HUDEP-2 (cell line): ENCODE measurements around the gene PSMD1.
"Not testable (repeated sequence)": the region's sequence is repeated elsewhere in the genome, so short reads cannot be mapped to it uniquely, and the experiment has no call there.

Experiments used
- DNase-seq, 76 experiments: peaks; one replicate each; lab custom pipeline; 2025; ENCODE audit not compliant: unreplicated experiment in 76 of 76; lab: John Stamatoyannopoulos, UW

PSMD1 gene

DNA sequence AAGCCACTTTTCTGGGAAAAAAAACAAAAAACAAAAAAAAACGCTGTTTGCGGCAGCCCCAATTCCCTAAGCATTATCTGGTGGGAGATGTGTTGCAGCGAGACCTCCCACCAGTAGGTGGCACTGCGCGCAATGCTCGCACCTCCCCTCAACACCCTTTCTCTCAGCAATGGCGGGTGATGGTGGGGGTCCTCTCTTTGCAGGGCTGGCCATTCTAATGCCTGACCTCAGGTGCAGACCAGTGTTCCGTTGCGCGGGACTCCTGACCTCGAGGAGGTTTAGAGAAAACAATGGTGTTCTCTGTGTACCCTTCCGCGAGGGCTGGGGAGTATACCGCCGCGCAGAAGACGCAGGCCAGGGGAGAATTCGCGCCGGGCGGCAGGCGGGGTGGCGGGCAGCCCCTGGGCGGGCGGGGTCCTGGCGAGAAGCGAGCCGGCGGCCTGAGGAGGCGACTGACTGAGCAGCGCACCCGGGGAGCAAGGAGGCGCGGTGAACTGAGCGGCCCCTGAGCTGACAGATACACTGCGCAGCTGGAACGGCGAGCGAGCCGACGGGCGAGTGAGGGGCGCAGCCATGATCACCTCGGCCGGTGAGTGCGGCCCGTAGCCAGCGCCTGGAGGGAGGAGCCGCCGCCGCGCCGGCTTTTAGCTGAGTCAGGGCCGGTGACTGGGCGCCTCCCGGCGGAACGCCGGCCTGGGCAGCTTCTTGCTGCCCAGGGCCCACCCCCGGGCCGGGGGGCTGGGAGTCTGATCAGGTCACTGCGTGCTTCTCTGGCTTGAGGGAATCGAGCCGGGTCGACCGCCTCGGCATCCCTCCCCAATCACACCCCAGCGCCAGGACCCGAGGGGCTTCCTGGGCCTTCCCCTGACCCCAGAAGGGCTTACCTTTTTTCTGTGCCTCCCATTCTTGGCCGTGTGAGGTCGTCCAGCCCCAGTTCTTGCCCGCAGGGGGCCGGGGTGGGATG lies at the start of gene PSMD1:
Gene PSMD1, plus strand, starts transcription at position 415 of the 964 bp plus-strand sequence. Its CDS starts 159 bp downstream, at position 574.
- DNase-seq = peak in 75 of 76 experiments; percentile 52 to 95 (median 86)

DNA sequence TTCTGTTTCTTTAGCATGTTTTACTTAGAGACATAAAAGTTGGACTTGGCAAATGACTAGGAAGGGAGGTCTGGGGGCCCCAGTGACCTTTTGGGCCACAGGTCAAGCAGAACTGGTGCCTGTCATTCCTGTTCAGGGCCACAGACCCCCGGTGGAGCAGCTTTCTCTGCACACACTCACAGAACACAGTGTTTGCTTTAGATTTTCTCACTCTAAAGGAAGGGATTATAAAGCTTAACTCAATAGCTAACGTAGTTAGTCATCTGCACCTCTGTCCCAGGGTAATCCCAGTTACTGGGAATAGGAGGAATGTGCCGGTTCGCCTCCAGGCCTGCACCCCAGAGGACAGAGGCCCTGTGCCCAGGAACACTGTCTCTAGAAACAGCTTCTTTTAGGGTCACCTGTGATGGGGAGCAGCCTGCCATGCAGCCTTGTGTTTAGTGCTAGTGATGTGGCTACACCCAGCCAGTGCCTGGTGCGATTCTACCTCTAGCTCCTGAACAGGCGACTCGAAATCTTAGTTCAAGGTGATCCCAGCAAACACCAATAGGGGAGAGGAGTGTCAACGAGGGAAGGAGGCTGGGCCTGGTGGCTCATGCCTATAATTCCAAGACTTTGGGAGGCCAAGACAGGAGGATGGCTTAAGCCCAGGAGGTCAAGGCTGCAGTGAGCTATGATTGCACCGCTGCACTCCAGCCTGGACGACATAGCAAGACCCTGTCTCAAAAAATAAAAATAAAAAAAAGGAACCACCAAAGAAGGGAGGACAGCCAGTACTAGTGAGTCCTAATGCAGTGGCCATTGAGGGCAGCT lies 49.2 kb upstream of the PSMD1 start:
- DNase-seq = no peak

DNA sequence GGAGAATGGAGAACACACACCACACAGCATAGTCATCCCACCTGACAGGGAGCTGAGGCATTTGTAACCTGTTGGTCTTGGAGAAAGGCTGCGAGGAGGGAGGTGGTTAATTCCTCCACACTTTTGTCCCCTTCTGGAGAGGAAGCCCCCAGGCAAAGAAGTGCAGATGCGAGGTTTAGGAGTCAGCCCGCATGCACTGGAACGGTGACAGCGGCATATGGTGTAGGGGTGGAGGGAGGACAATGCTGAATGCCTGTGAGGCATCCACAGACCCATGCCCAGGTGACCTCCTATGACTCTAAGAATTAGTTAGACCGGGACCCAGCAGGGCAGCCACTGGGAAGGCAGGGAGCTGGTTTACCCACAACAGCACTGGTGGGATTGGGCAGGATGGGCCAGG lies 48.5 kb upstream of the PSMD1 start:
- DNase-seq = no peak

GRCh38 chr2:231009236-231009919 lies 47.3 kb upstream of the PSMD1 start:
- no peak for DNase-seq

- DNase-seq = no peak
Measured at GRCh38 chr2:231010201-231010730, 46.4 kb upstream of the PSMD1 start.

GRCh38 chr2:231011526-231011925 lies 45.1 kb upstream of the PSMD1 start:
- DNase-seq = no peak

GRCh38 chr2:231012463-231012862 lies 44.2 kb upstream of the PSMD1 start:
- no peak for DNase-seq

DNA sequence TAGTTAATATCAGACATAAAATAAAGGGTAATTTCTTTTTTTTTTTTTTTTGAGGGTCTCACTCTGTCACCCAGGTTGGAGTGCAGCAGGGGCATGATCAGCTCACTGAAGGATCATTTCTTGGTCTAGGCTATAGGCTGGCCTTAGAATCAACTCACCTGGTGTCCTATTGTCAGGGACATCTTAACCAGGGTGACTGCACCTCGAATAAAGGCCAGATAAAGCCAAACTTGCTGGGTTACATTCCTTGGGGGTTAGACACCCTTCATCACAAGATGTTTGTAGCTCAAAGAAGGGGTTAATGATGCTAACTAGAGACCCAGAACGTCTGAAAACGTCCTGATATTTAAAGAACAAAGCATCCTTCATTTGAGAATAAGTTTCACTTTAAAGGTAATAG lies 42.8 kb upstream of the PSMD1 start:
- DNase-seq = no peak

DNA sequence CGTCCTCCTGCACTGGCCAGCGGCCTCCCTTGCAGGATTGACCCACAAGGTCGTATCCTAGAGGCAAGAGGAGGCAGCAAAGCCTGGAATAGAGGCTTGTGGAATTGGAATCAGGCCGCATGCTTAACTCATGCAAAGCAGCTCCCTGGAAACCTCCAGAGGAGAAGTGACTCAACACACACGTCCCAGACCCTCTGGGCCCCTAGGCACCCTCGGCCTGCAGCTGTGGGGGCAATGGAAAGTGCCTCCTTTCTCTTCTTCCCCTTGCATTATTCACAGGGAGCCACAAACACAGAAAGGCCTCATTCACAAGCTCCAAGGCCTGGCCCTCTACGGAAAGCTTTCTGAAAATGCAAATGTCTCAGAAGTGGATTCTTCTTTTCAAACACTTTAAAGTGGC lies 41.2 kb upstream of the PSMD1 start:
- no peak for DNase-seq

DNA sequence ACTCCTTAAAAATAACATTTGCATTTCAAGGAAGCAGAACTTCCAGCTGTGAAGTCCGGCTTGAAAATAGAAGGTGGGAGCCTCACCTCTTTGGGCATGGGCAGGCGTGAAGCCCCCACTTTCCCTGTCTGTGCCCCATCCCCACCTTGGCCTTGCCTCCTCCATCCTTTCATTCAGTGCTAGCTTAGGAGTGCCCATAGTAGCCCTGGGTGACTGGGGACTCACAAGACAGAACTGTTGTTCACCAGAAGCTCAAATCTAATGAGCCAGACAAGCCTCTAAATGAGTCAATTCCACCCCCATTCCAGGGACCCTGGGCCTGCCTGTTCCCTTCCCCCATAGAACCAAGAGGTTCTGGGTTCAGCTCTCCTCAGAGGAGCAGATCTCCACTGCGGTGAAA lies 40.7 kb upstream of the PSMD1 start:
- DNase-seq = no peak

DNA sequence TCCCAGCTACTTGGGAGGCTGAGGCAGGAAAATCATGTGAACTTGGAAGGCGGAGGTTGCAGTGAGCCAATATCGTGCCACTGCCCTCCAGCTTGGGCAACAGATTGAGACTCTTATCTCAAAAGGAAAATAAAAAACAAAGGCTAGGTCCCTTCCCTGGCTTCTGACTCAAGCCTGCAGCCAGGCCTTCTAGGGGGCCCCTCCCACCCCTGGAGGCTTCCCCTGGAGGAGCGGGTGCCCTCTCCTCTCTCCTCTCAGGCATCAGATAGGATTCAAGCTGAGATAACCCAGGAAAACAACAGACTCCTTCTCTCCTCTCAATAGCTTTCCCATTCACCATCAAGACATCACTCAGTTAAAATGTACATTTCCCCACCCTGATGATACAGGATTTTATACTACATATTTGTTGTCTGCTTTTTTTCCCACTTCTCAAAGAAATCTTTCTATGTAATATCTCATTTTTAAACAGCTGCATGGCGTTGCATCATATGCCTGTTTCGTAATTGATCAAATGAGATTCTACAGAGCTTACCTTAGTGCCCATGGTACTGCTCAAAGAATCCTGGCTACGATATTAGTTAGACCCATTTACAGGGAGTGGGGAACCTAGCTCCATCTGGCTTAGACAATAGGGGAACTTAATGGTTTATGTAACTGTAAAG lies 40.0 kb upstream of the PSMD1 start:
- no peak for DNase-seq

DNA sequence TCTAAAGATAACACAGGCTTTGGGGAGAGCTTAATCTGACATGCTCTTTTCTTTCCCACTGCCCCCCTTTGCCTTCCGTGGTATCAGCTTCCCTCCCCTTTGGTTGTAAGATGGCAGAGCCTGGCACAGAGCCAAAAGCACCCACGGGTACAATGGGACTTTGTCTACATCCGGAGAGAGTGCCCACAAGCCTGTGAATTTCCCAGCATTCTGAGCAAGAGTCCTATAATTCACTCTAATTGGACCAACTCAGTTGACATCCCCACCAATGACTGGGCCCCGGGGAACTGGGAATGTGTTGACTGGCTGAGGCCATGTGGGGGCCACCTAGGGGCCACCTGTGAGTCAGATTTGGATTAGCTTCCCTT lies 39.5 kb upstream of the PSMD1 start:
- DNase-seq = no peak

DNA sequence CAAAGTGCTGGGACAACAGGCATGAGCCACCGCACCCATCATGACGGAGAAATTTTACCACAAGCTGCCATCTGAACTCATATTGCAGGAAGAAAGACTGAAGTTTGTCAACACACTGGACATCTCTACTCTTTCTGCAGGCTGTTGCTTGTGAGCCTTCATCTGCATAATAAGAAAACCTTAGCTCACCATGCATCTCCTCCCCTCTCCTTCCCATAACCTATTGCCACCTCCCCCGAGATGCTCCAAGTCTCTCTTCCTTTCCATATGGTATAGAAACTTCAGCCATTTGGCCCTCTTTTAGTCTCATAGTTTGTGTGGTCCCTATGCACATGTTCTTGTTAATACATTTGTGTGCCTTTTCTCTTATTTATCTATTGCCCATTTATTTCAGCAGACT lies 38.5 kb upstream of the PSMD1 start:
- no peak for DNase-seq

GRCh38 chr2:231025059-231025458 lies 31.6 kb upstream of the PSMD1 start:
- DNase-seq = not testable (repeated sequence)

GRCh38 chr2:231028889-231029288 lies 27.8 kb upstream of the PSMD1 start:
- DNase-seq = no peak

GRCh38 chr2:231029563-231029962 lies 27.1 kb upstream of the PSMD1 start:
- no peak for DNase-seq

DNA sequence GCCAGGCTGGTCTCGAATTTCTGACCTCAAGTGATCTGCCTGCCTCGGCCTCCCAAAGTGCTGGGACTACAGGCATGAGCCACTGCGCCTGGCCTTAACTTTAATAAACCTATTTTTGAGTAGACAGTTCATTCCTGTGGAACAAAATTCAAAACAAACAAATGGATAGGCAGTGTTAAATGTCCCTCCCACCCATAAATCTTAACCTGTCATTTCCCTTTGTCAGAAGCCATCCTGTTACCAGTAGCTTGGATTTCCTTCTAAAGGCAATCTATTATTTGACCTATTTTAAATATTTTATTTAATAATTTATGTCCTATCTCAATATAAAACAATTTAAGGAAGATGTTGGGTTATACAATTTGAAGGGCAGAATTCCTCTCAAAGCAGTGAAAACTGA lies 25.9 kb upstream of the PSMD1 start:
- DNase-seq = no peak

DNA sequence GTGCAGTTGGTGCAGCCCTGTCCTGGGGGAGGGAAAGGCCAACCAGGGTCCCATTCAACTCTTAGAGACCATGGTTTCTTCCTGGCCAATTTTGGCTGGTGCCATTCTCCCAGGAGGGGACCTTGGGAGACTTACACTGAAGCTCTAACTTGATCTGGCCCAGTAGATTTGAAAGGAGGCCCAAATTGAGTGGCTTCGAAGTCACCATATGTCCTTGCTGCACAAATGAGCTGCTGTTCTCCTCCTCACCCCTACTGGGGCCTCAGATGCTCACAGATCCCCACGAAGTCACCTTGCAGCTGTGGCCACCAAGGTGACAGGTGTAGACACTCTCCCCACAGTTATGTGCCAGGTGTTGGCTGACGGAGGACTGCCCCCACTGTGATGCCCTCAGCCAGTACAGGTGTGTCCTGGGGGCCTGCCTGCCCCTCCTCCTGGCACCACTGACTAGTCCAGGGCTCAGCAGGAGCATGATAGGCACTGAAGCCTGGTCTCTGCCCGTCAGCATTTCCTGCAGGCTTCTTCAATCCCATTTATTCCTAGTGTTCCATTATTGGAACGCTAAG lies 24.0 kb upstream of the PSMD1 start:
- DNase-seq = no peak

DNA sequence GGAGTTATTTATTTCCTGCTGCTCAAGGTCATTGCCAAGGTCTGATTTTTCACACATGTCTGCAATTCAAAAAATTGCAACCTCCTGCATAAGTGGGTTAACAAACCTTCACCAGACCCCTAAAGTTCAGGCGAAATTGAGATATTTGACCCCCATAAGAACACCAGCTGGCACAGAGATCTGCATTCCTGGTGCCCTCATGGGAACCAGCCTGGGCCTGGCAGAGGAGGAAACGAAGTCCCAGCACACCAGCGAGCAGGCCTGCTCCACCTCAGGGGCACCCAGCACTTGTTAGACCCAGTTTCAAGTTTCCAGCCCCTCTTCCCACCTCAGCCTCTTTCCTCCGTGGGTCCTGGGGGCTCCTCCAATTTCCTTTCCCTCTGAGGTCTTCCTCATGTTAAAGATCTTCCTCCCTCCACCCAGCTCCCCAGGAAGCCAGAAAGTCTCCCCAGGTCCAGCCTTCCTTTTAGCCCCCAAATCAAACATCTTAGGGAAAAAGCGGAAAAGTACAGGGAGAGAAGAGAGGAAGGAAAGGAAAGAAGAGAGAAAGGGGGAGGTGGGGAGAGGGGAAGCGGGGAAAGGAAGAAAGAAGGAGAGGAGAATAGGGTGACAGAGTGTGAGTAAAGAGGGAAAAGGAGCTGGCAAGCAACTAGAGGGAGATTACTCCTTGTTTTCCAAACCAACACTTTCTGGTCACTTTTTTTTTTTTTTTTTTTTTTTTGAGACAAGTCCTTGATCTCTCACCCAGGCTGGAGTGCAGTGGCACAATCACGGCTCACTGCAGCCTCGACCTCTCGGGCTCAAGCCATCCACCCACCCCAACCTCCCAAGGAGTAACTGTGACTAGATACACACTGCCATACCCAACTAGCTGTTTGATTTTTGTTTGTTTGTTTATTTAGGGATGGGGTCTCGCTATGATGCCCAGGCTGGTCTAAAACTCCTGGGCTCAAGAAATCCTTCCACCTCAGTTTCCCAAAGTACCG lies 23.2 kb upstream of the PSMD1 start:
- DNase-seq = no peak
